NCI-H2171 (cell line): ENCODE data around the gene REG4.
"Not testable (repeated sequence)": the region's sequence is repeated elsewhere in the genome, so short reads cannot be mapped to it uniquely, and the experiment has no call there.

Source experiments
- DNase-seq: peaks from one replicate; lab custom pipeline; 2025; lab: John Stamatoyannopoulos, UW

Gene REG4

GRCh38 chr1:119806489-119806888, 4.8 kb downstream of the REG4 start:
- DNase-seq = no peak

GRCh38 chr1:119805746-119806145, 5.5 kb downstream of the REG4 start:
- DNase-seq = no peak

- DNase-seq = no peak
Observed at GRCh38 chr1:119805247-119805646, 6.0 kb downstream of the REG4 start.

- no peak for DNase-seq
Observed at GRCh38 chr1:119799599-119800177, 11.6 kb downstream of the REG4 start.

GRCh38 chr1:119799003-119799402, 12.3 kb downstream of the REG4 start:
- no peak for DNase-seq

GRCh38 chr1:119797606-119798005, 13.7 kb downstream of the REG4 start:
- DNase-seq = no peak

GRCh38 chr1:119797162-119797561, 14.1 kb downstream of the REG4 start:
- no peak for DNase-seq

- no peak for DNase-seq
Observed at GRCh38 chr1:119795261-119796200, 15.7 kb downstream of the REG4 start.

GRCh38 chr1:119794876-119795240, 16.4 kb downstream of the REG4 start:
- DNase-seq = no peak

GRCh38 chr1:119794230-119794875, 16.9 kb downstream of the REG4 start:
- DNase-seq = no peak

- DNase-seq = no peak
Observed at GRCh38 chr1:119791377-119791776, 19.9 kb downstream of the REG4 start.

GRCh38 chr1:119790451-119791198, 20.6 kb downstream of the REG4 start:
- DNase-seq = no peak

- DNase-seq = no peak
Observed at GRCh38 chr1:119787776-119788175, 23.5 kb downstream of the REG4 start.

GRCh38 chr1:119786473-119787050, 24.7 kb downstream of the REG4 start:
- not testable (repeated sequence) for DNase-seq

GRCh38 chr1:119786046-119786445, 25.2 kb downstream of the REG4 start:
- not testable (repeated sequence) for DNase-seq

- no peak for DNase-seq
Observed at GRCh38 chr1:119784191-119784781, 27.0 kb downstream of the REG4 start.

GRCh38 chr1:119783354-119784185, 27.7 kb downstream of the REG4 start:
- no peak for DNase-seq

GRCh38 chr1:119782631-119783325, 28.5 kb downstream of the REG4 start:
- no peak for DNase-seq

GRCh38 chr1:119781434-119782210, 29.6 kb downstream of the REG4 start:
- no peak for DNase-seq
